Measurements from ENCODE around the gene P3H1. TPM values are rescaled to one million over a fixed set of nuclear protein-coding genes. Genes with fewer than 3 reads are reported as not detected.
A peak's percentile ranks its signal among the peaks of the same experiment; 100 is the strongest.
"Not testable (repeated sequence)": the region's sequence is repeated elsewhere in the genome, so short reads cannot be mapped to it uniquely, and the experiment has no call there.

Gene P3H1
- 29.8 and 33.7 TPM in 2 replicates for total RNA-seq (2014; rRNA removed; shearing (Covaris generic))
- 77.4 and 84.1 TPM in 2 replicates for polyA plus RNA-seq (2015; cell fraction: cytosol; rRNA removed)
- polyA plus RNA-seq (2015; cell fraction: nucleus; rRNA removed), result 188 and 211 TPM in 2 replicates

DNA sequence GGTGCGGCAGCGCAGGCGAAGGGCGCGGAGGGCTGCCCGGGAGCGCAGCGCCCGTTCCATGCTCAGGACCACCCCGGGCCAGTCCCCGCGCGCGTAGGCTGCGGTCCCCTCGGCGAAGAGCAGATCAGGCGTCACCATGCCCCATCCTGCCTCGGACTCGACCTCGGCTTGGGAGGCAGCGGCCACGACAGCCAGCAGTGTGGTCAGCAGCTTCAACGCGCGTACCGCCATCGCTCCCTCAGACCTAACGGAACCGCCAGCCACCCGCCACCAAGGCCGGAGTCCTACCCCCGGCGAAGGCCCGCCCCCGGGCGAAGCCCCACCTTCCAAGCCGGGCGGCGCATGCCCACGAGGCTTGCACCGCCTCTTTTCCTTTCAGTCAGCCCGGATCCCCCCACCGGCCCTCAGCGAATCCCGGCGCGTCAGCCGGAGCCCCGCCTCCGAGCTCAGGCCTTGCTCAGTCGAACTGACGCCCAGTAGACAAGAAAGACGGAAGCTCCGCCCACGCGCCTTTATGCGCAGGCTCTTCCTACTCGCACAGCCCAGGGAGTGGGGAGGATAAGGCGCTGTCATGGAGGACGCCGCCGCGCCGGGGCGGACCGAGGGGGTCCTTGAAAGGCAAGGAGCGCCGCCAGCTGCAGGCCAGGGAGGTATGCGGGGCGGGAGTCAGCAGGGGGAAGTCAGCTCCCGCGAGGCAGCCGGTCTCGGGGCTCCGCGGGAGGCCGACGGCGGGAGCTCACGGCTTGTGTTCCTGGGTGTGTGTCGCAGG, at the start of gene P3H1, which contains the start of gene C1orf50:
Gene P3H1 (minus strand): TSS at position 288 of the 769 bp plus-strand sequence. CDS start 57 bp downstream, at position 231.
Gene C1orf50 (plus strand): TSS at position 509 of the 769 bp plus-strand sequence. CDS start 63 bp downstream, at position 572.
- peak; percentile 98 for DNase-seq (ENCODE audit: low read depth, low spot score)
- in situ Hi-C loops (cut with HindIII; ENCODE audit: low pct_unique_long_range_greater_than_20kb, low sequenced_read_pairs), result no loop called here

GRCh38 chr1:42815941-42816584, 49.2 kb upstream of the P3H1 start:
- in situ Hi-C loops (cut with HindIII; ENCODE audit: low pct_unique_long_range_greater_than_20kb, low sequenced_read_pairs), result no loop called here

DNA sequence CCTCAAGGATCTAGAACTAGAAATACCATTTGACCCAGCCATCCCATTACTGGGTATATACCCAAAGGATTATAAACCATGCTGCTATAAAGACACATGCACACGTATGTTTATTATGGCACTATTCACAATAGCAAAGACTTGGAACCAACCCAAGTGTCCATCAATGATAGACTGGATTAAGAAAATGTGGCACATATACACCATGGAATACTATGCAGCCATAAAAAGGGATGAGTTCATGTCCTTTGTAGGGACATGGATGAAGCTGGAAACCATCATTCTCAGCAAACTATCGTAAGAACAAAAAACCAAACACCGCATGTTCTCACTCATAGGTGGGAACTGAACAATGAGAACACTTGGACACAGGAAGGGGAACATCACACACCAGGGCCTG, 48.0 kb upstream of the P3H1 start:
- DNase-seq (ENCODE audit: low read depth, low spot score); in situ Hi-C loops (cut with HindIII; ENCODE audit: low pct_unique_long_range_greater_than_20kb, low sequenced_read_pairs): not testable (repeated sequence)

More at GRCh38 chr1:42815941-42816584, 49.2 kb upstream of the P3H1 start:
- DNase-seq (ENCODE audit: low read depth, low spot score), result no peak

- in situ Hi-C loops (cut with HindIII; ENCODE audit: low pct_unique_long_range_greater_than_20kb, low sequenced_read_pairs), result no loop called here
Measured at GRCh38 chr1:42807056-42807668, 40.3 kb upstream of the P3H1 start.

DNA sequence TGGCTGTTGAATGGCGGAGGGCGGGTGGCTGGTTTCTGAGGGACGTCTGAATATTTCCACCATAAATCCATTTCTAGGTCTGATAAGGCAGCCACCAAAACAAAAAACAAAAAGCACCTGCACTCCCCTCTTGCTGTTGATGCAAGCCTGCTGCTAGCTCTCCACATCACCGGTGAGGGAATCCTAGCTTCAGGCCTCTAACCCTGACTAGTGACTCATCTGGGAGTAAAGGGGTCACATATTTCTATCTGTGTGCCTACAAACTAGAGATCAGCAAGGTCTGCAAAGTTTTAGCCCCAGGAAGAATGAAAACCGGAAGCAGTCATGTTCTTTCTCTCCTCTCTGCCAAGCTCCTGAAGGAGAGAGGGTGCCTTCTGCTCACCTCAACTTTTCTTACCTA, 39.8 kb upstream of the P3H1 start:
- in situ Hi-C loops (cut with HindIII; ENCODE audit: low pct_unique_long_range_greater_than_20kb, low sequenced_read_pairs), result no loop called here
- DNase-seq (ENCODE audit: low read depth, low spot score), result no peak

More at GRCh38 chr1:42807056-42807668, 40.3 kb upstream of the P3H1 start:
- DNase-seq (ENCODE audit: low read depth, low spot score), result no peak

GRCh38 chr1:42806171-42806570, 39.3 kb upstream of the P3H1 start:
- in situ Hi-C loops (cut with HindIII; ENCODE audit: low pct_unique_long_range_greater_than_20kb, low sequenced_read_pairs), result no loop called here

GRCh38 chr1:42801832-42802473, 35.1 kb upstream of the P3H1 start:
- no peak for DNase-seq (ENCODE audit: low read depth, low spot score)
- in situ Hi-C loops (cut with HindIII; ENCODE audit: low pct_unique_long_range_greater_than_20kb, low sequenced_read_pairs), result no loop called here

More at GRCh38 chr1:42806171-42806570, 39.3 kb upstream of the P3H1 start:
- no peak for DNase-seq (ENCODE audit: low read depth, low spot score)

DNA sequence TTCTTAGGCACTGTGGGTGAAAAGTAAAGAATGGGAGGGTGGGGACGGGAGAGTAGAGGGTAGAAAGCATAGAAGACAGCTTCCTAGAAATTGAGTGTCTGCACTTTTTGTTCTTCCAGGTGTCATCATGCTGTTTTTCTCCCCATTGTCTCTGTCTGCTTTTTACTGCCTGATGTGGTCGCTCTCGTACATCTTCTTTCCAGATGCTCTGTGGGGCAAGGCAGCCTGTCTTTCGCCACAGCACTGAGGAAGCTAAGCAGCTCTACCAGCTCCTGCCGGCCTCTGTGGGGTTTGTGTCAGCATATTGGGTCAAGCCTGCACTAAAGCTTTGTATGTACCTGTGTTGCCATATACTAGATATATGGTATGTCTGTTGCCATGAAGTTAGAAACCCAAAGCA, 31.2 kb upstream of the P3H1 start:
- in situ Hi-C loops (cut with HindIII; ENCODE audit: low pct_unique_long_range_greater_than_20kb, low sequenced_read_pairs), result no loop called here

GRCh38 chr1:42797414-42797813, 30.6 kb upstream of the P3H1 start:
- in situ Hi-C loops (cut with HindIII; ENCODE audit: low pct_unique_long_range_greater_than_20kb, low sequenced_read_pairs), result no loop called here

More for the DNA sequence above, 31.2 kb upstream of the P3H1 start:
- DNase-seq (ENCODE audit: low read depth, low spot score), result no peak

DNA sequence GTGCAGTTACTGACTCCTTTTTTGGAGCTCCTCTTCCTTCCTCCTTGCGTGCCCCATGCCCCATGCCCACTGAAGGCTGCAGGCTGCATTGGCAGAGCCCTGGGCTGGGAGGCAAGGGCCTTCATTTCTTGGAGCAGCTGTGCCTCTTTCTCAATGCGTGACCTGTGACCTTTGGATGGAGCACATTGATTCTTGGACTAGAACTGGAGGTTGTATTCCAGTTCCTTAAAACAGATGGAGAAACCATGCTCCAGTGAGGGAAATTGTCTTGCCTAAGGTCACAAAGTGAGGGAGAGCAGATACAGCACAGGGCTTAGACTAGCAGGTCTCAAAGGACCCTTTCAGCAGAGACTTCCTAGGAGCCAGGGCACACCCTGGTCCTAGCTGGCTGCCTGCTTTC, 27.0 kb upstream of the P3H1 start:
- in situ Hi-C loops (cut with HindIII; ENCODE audit: low pct_unique_long_range_greater_than_20kb, low sequenced_read_pairs), result no loop called here
- no peak for DNase-seq (ENCODE audit: low read depth, low spot score)

More at GRCh38 chr1:42797414-42797813, 30.6 kb upstream of the P3H1 start:
- DNase-seq (ENCODE audit: low read depth, low spot score), result no peak

DNA sequence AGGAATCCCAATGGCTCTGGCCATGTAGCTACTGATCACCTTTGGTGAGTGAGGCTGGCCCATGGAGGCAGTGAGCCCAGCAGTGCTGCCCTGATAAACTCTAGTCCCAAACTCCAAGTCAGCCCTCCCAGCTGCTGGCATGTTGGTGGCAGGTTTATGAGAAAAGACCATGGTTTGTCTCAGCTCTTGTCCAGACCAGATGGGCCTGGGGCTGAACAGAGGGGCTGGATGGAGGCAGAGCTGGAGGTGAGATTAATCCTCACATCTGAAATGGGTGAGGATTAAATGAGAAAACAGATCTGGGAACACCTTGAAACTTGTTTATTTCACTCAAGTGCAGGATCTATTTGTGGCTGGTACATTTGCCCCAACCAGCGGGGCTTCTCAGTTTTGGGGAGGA, 21.2 kb upstream of the P3H1 start:
- no peak for DNase-seq (ENCODE audit: low read depth, low spot score)
- in situ Hi-C loops (cut with HindIII; ENCODE audit: low pct_unique_long_range_greater_than_20kb, low sequenced_read_pairs), result no loop called here

DNA sequence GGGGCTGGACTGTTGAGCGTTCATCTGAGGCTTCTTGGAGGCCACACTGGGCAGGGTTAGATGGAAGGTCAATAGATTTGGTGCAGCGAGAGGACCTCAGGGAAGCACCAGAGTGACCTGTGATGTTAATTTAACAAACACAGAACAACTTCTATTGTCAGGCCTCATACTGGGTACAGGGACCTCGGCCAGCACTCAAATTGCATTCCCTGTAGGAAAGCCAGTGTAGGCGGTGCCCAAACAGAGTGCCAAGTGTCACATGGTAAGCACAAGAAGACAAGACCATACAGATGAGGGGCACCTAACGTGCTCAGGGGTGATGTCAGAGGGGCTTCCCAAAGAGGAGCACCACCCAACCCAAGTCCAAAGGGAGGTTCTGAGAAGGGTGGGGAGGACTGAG, 19.3 kb upstream of the P3H1 start:
- no peak for DNase-seq (ENCODE audit: low read depth, low spot score)
- in situ Hi-C loops (cut with HindIII; ENCODE audit: low pct_unique_long_range_greater_than_20kb, low sequenced_read_pairs), result no loop called here

DNA sequence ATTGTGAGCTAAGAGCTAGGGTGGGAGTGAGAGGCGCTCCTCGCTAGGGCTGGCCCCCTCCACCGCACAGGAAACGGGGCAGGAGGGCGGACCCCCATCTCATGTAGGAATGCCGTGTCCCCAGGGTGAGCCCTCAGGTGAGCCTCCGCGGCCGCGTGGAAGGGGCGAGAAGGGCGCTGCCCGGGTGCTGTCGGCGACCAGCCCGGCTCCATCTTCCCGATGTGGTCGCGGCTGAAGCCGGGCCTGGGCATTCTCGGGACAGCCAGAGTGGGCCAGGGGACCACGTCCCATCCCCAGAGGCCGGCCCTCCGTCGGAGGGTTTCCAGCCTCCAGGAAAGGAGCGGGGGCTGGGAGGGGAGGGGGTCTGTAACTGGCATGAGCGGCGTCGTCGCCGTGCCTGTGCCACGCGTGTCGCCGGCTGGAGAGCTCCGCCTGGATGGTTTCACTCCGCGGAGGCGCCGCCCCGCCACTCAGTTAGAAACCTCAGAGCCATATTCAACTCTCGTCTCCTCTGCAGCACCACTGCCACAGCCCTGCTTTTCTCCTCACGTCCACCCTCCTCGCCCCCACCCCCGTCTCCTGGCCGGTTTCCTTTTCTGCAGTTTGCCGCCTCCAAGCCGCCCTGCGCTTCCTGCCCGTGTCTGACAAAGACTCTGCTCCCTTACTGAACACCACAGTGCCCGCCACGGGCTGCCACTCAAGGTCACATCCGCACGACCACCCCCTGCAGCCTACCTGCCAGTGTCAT, 18.3 kb upstream of the P3H1 start, which contains the start of gene TMEM269:
Gene TMEM269 (plus strand): TSS at position 46 of the 748 bp plus-strand sequence. CDS start 4,903 bp downstream, outside the sequence.
- in situ Hi-C loops (cut with HindIII; ENCODE audit: low pct_unique_long_range_greater_than_20kb, low sequenced_read_pairs), result no loop called here
- DNase-seq (ENCODE audit: low read depth, low spot score), result no peak

GRCh38 chr1:42784547-42784945, 17.7 kb upstream of the P3H1 start:
- in situ Hi-C loops (cut with HindIII; ENCODE audit: low pct_unique_long_range_greater_than_20kb, low sequenced_read_pairs), result no loop called here

GRCh38 chr1:42783092-42783491, 16.3 kb upstream of the P3H1 start:
- in situ Hi-C loops (cut with HindIII; ENCODE audit: low pct_unique_long_range_greater_than_20kb, low sequenced_read_pairs), result no loop called here
- DNase-seq (ENCODE audit: low read depth, low spot score), result no peak

More at GRCh38 chr1:42784547-42784945, 17.7 kb upstream of the P3H1 start:
- no peak for DNase-seq (ENCODE audit: low read depth, low spot score)

DNA sequence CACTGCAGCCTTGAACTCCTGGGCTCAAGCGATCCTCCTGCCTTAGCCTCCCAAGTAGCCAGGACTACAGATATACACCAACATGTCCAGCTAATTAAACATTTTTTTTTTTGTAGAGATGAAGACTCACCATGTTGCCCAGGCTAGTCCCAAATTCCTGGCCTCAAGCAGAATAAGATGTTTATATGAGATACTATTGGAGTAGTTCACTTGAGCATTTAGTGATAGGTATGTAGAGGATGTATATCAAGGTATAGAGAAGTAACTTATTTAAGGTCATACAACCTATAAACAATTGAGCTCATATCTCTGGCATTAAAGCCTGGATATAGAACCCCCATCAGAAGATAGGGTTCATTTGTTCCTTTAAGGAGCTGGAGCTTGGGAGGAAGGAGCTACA, 13.3 kb upstream of the P3H1 start:
- no peak for DNase-seq (ENCODE audit: low read depth, low spot score)
- in situ Hi-C loops (cut with HindIII; ENCODE audit: low pct_unique_long_range_greater_than_20kb, low sequenced_read_pairs), result no loop called here

DNA sequence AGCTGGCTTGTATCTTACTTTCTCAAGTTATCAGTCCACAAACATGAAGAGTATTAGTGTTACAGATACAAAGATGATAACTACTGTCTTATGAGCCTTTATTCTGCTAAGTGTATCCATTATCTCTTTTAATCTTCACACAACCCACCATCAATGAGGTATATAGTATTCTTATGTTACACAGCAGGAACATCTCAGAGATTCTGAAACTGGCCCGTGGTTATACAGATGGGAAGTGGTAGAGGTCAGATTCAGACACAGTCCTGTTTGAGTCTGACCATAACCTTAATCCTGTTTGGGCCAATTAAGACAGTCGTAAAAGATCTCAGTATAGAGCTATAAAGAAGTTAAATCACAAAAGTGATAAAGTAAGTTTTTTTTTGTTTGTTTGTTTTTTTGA, 12.9 kb upstream of the P3H1 start:
- DNase-seq (ENCODE audit: low read depth, low spot score), result no peak
- in situ Hi-C loops (cut with HindIII; ENCODE audit: low pct_unique_long_range_greater_than_20kb, low sequenced_read_pairs), result no loop called here
